ENCODE measurements around the gene PIK3C3.

GRCh38 chr18:41923446-41923845, 31.6 kb upstream of the PIK3C3 start:
- TF ChIP-seq MAX (IDR thresholded peaks at IDR 0.05) (no peak), FOXM1 (IDR thresholded peaks at IDR 0.05; ENCODE audit: borderline replicate concordance, low read depth) (no peak), CEBPB (IDR thresholded peaks at IDR 0.05) (no peak), REST (IDR thresholded peaks at IDR 0.05; ENCODE audit: low read depth) (no peak), CREB1 (IDR thresholded peaks at IDR 0.05; ENCODE audit: low read depth) (no peak), EGR1 (IDR thresholded peaks at IDR 0.05) (no peak), YY1 (IDR thresholded peaks at IDR 0.05; ENCODE audit: low read depth) (no peak), USF1 (IDR thresholded peaks at IDR 0.05) (no peak), TAF1 (IDR thresholded peaks at IDR 0.05; ENCODE audit: low read depth) (no peak)
